GM23338 (cell line): ENCODE measurements around the gene CYP26B1. TPM values are rescaled to one million over a fixed set of nuclear protein-coding genes. Genes with fewer than 3 reads are reported as not detected.

Experiments used
- ATAC-seq: fragments of 200-7000 bp; cut with Tn5 transposase; 3 replicates; pipeline ENCODE4 v1.9.1; 2020
- DNase-seq: peaks from one replicate; pipeline ENCODE4 v3.0.0-alpha.2; 2015; ENCODE audit warnings: low spot score
- H2AFZ ChIP-seq: fragments of 200-600 bp; sonication (generic); 2 replicates; pipeline ENCODE4 v1.8.0; 2016; ENCODE audit warnings: antibody characterized with exemption, mild to moderate bottlenecking, moderate library complexity
- H3F3A ChIP-seq: fragments of 200-600 bp; sonication (generic); replicated peaks from 2 replicates; pipeline ENCODE4 v1.8.0; 2017; ENCODE audit warnings: antibody characterized with exemption, mixed run types, low read depth
- H3K27ac ChIP-seq: fragments of 200-600 bp; sonication (generic); 2 replicates; pipeline ENCODE4 v1.6.1; 2016; ENCODE audit warnings: low read depth
- H3K27me3 ChIP-seq: fragments of 200-600 bp; sonication (generic); 2 replicates; pipeline ENCODE4 v1.8.0; 2016; ENCODE audit warnings: mild to moderate bottlenecking, mixed run types, moderate library complexity; ENCODE audit not compliant: insufficient read depth
- H3K36me3 ChIP-seq: fragments of 200-600 bp; sonication (generic); 2 replicates; pipeline ENCODE4 v1.8.0; 2016; ENCODE audit warnings: mild to moderate bottlenecking; ENCODE audit not compliant: insufficient read depth
- H3K4me1 ChIP-seq: fragments of 200-600 bp; sonication (generic); 2 replicates; pipeline ENCODE4 v1.8.0; 2016; ENCODE audit warnings: mild to moderate bottlenecking, moderate library complexity; ENCODE audit not compliant: insufficient read depth
- H3K4me2 ChIP-seq: fragments of 200-600 bp; sonication (generic); 2 replicates; pipeline ENCODE4 v1.7.1; 2017; ENCODE audit warnings: mixed run types
- H3K4me3 ChIP-seq: fragments of 200-600 bp; sonication (generic); 2 replicates; pipeline ENCODE4 v1.6.1; 2016; ENCODE audit warnings: mixed run types
- H3K79me2 ChIP-seq: fragments of 200-600 bp; sonication (generic); replicated peaks from 2 replicates; pipeline ENCODE4 v1.8.0; 2017; ENCODE audit warnings: mild to moderate bottlenecking; ENCODE audit not compliant: insufficient read depth
- H3K9me2 ChIP-seq: fragments of 200-600 bp; sonication (generic); 2 replicates; pipeline ENCODE4 v1.8.0; 2017; ENCODE audit not compliant: insufficient read depth
- H4K20me1 ChIP-seq: fragments of 200-600 bp; sonication (generic); replicated peaks from 2 replicates; pipeline ENCODE4 v1.8.0; 2017; ENCODE audit warnings: mild to moderate bottlenecking; ENCODE audit not compliant: insufficient read depth
- H3K27ac Mint-ChIP-seq: 2 replicates; pipeline ENCODE4 v1.8.0; 2020; ENCODE audit warnings: inconsistent platforms, mild to moderate bottlenecking, moderate library complexity, mixed read lengths
- H3K27me3 Mint-ChIP-seq: 3 replicates; pipeline ENCODE4 v1.8.0; 2022; ENCODE audit warnings: low read depth, mild to moderate bottlenecking, moderate library complexity, mixed read lengths, inconsistent platforms; ENCODE audit not compliant: insufficient read depth, poor library complexity
- H3K36me3 Mint-ChIP-seq: 3 replicates; pipeline ENCODE4 v1.8.0; 2021; ENCODE audit warnings: low read depth, mild to moderate bottlenecking, inconsistent platforms, moderate library complexity, mixed read lengths
- H3K4me1 Mint-ChIP-seq: 3 replicates; pipeline ENCODE4 v1.8.0; 2020; ENCODE audit warnings: mild to moderate bottlenecking, inconsistent platforms, mixed read lengths
- H3K4me3 Mint-ChIP-seq: 3 replicates; pipeline ENCODE4 v1.8.0; 2021; ENCODE audit warnings: moderate library complexity, mild to moderate bottlenecking, inconsistent platforms, mixed read lengths
- H3K9me3 Mint-ChIP-seq: 3 replicates; pipeline ENCODE4 v1.8.0; 2020; ENCODE audit warnings: moderate library complexity, mild to moderate bottlenecking, inconsistent platforms, mixed read lengths
- CTCF ChIP-seq, 2 experiments: fragments of 200-600 bp in 1 of 2; sonication (generic) in 1 of 2; conservative IDR thresholded peaks; 2 replicates each; pipeline versions ENCODE4 v1.5.1 to v1.6.1; 2016 to 2017; ENCODE audit warnings: antibody characterized with exemption in 2 of 2, low read depth in 2 of 2, mild to moderate bottlenecking in 2 of 2, moderate library complexity in 1 of 2
- ETS1 ChIP-seq: IDR thresholded peaks from 2 replicates; pipeline ENCODE4 v1.6.1; 2016; ENCODE audit warnings: antibody characterized with exemption
- EZH2 ChIP-seq: fragments of 200-600 bp; sonication (generic); IDR thresholded peaks from one replicate; pipeline ENCODE4 v1.8.0; 2017; ENCODE audit warnings: antibody characterized with exemption, mild to moderate bottlenecking, low read depth; ENCODE audit not compliant: unreplicated experiment
- JUNB ChIP-seq: IDR thresholded peaks from one replicate; pipeline ENCODE4 v1.6.1; 2016; ENCODE audit warnings: antibody characterized with exemption; ENCODE audit not compliant: unreplicated experiment
- POLR2AphosphoS5 ChIP-seq: IDR thresholded peaks from 2 replicates; pipeline ENCODE4 v1.6.1; 2016; ENCODE audit warnings: antibody characterized with exemption, low read depth
- ZNF331 ChIP-seq: fragments of 250-450 bp; sonication (Bioruptor Pico); IDR thresholded peaks from 2 replicates; pipeline ENCODE4 v1.5.0; 2020; ENCODE audit warnings: low read depth, mild to moderate bottlenecking, moderate library complexity
- ZNF462 ChIP-seq: fragments of 250-450 bp; sonication (Bioruptor Pico); IDR thresholded peaks from 2 replicates; pipeline ENCODE4 v1.5.0; 2020; ENCODE audit warnings: mild to moderate bottlenecking, moderate library complexity
- polyA plus RNA-seq: library from polyadenylated mRNA; unstranded; fragments of >200 nt; fragmentation: Nextera tagmentation; extraction: Ambion mirVana; gene quantifications from 2 replicates; pipeline ENCODE4 v1.2.1, GENCODE V29; 2016
- total RNA-seq: library from RNA; depleted of rRNA; stranded (reverse); fragments of >200 nt; shearing (Covaris generic); gene quantifications from 2 replicates; pipeline ENCODE4 v1.2.3, GENCODE V29; 2014

Gene CYP26B1
- total and polyA plus RNA-seq, 2 experiments from 2014 or later: 0.05 to 0.31 TPM

GRCh38 chr2:72172478-72172877 lies 24.8 kb upstream of the CYP26B1 start (continued):
- TF ChIP-seq ZNF331 (CRISPR knock-in tag) (no peak), EZH2 (no peak), JUNB (no peak), ZNF462 (CRISPR knock-in tag) (no peak), ETS1 (no peak)

GRCh38 chr2:72166279-72166678 lies 18.6 kb upstream of the CYP26B1 start:
- Mint-ChIP-seq H3K36me3 (no peaks in the 10 kb centered on the region), H3K9me3 (no peaks in the 10 kb centered on the region), H3K27ac (no peak overlapping the region), H3K27me3 (no peaks in the 10 kb centered on the region), H3K4me1 (no peaks in the 10 kb centered on the region), H3K4me3 (no peak overlapping the region)
- H3F3A ChIP-seq: no peaks in the 10 kb centered on the region
- ATAC-seq (no peak), DNase-seq (no peak)
- no peaks in the 10 kb centered on the region for H3K36me3 ChIP-seq
- no peak overlapping the region for H2AFZ ChIP-seq
- no peak overlapping the region for H3K4me2 ChIP-seq
- H4K20me1 ChIP-seq: no peaks in the 10 kb centered on the region
- H3K27me3 ChIP-seq: no peaks in the 10 kb centered on the region
- H3K27ac ChIP-seq: no peak overlapping the region
- H3K4me1 ChIP-seq: no peaks in the 10 kb centered on the region
- no peaks in the 10 kb centered on the region for H3K9me2 ChIP-seq
- TF ChIP-seq CTCF (conservative IDR thresholded peaks at IDR 0.05; ENCODE audit: low read depth in 2 of 2) (no peak), POLR2AphosphoS5 (no peak)
- no peak overlapping the region for H3K4me3 ChIP-seq
- H3K79me2 ChIP-seq: no peaks in the 10 kb centered on the region
